ENCODE results near the gene TEX47. TPM values are rescaled to one million over a fixed set of nuclear protein-coding genes. Genes with fewer than 3 reads are reported as not detected.
A peak's percentile ranks its signal among the peaks of the same experiment; 100 is the strongest.

TEX47 gene
- total RNA-seq, 1 experiment from 2014 or later, result not detected

DNA sequence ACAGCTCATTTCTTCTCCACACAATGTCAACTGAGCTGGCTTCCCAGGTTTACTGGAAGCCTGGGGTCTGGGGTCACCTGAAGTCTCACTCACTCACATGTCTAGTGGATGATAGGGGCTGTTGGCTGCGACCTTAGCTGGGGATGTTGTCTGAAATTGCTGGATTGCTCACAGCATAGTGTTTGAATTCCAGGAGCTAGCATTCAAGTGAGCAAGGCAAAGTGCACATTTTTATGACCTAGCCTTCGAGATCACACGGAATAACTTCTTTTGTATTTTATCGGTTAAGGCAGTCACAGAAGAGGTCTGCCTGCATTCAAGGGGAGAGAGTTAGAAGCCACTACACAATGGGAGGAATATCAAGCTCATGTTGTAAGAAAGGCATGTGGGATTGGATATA, 3.6 kb downstream of the TEX47 start:
- Histone ChIP-seq H3K4me3 (ENCODE audit: low read length) (no peak overlapping the region), H3K36me3 (ENCODE audit: low read depth, low read length) (no peaks in the 10 kb centered on the region), H3K4me1 (ENCODE audit: insufficient read depth, low read length) (no peaks in the 10 kb centered on the region), H3K9ac (ENCODE audit: low read length) (no peak overlapping the region), H3K4me2 (ENCODE audit: low read length) (no peak overlapping the region), H3K9me2 (replicated peaks; ENCODE audit: low read length) (no peaks in the 10 kb centered on the region), H3K27ac (ENCODE audit: low read length) (no peak overlapping the region), H3K9me3 (ENCODE audit: low read length) (no peaks in the 10 kb centered on the region), H3F3A (ENCODE audit: low read length, unreplicated experiment) (no peaks in the 10 kb centered on the region), H3K79me2 (ENCODE audit: low read length) (no peaks in the 10 kb centered on the region), H4K20me1 (ENCODE audit: low read length) (no peaks in the 10 kb centered on the region), H3K27me3 (ENCODE audit: low read length) (no peaks in the 10 kb centered on the region), H2AFZ (ENCODE audit: low read length) (no peak overlapping the region)
- ATAC-seq (no peak), DNase-seq (no peak)
- ChIA-PET CTCF (no interaction called here), POLR2A (ENCODE audit: unreplicated experiment) (no interaction called here)
- intact Hi-C loops (cut with micrococcal nuclease), result no loop called here
- TF ChIP-seq EZH2phosphoT487 (IDR thresholded peaks at IDR 0.05; ENCODE audit: borderline replicate concordance, low read length) (no peak), EZH2 (IDR thresholded peaks at IDR 0.05; ENCODE audit: low read length, unreplicated experiment) (no peak)
- TF ChIP-seq, protein P1, sequence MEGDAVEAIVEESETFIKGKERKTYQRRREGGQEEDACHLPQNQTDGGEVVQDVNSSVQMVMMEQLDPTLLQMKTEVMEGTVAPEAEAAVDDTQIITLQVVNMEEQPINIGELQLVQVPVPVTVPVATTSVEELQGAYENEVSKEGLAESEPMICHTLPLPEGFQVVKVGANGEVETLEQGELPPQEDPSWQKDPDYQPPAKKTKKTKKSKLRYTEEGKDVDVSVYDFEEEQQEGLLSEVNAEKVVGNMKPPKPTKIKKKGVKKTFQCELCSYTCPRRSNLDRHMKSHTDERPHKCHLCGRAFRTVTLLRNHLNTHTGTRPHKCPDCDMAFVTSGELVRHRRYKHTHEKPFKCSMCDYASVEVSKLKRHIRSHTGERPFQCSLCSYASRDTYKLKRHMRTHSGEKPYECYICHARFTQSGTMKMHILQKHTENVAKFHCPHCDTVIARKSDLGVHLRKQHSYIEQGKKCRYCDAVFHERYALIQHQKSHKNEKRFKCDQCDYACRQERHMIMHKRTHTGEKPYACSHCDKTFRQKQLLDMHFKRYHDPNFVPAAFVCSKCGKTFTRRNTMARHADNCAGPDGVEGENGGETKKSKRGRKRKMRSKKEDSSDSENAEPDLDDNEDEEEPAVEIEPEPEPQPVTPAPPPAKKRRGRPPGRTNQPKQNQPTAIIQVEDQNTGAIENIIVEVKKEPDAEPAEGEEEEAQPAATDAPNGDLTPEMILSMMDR (conservative IDR thresholded peaks at IDR 0.05; ENCODE audit: low read depth, low read length), result no peak
- BruUV-seq (replicated peaks), result no TSS peak

DNA sequence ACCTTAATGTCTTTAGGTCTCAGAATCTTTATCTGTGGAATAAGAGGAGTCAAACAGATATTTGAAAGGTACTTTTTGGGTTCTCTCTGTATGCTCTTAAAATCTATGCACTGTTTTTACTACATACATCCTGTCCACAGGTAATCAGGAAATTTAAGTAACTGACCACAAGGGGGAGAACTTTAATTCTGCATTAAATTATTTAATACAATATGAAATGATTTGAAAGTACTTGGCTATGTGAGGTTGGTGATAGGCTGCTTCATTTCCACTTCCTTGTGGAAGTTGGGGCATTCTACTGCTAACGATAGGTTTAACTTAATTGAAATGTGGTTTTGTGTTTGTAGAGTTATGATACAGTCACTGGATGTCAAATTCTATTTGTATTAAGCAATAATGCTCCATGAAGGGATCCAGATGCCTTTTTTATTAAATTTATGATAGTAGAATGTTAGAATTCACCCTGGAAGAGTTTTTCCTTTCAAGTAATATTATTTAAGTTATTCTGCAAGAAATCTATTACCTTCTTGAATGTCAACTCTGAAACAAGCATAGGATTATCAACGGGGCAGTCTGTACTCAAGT, 6.0 kb downstream of the TEX47 start:
- H3K4me2 ChIP-seq (ENCODE audit: low read length), result no peak overlapping the region
- intact Hi-C loops (cut with micrococcal nuclease), result loop anchor here (2.0 kb wide), 1 partner anchor 833 kb away; no protein-coding TSS in a partner anchor
- H3K9me3 ChIP-seq (ENCODE audit: low read length), result no peaks in the 10 kb centered on the region
- H3K4me1 ChIP-seq (ENCODE audit: insufficient read depth, low read length), result no peaks in the 10 kb centered on the region
- H3K79me2 ChIP-seq (ENCODE audit: low read length), result no peaks in the 10 kb centered on the region
- ATAC-seq (peak; percentile 71), DNase-seq (peak; percentile 60)
- no peak overlapping the region for H2AFZ ChIP-seq (ENCODE audit: low read length)
- H4K20me1 ChIP-seq (ENCODE audit: low read length), result no peaks in the 10 kb centered on the region
- no peak overlapping the region for H3K4me3 ChIP-seq (ENCODE audit: low read length)
- H3K9me2 ChIP-seq (replicated peaks; ENCODE audit: low read length), result no peaks in the 10 kb centered on the region
- no peak for TF ChIP-seq EZH2phosphoT487 (IDR thresholded peaks at IDR 0.05; ENCODE audit: borderline replicate concordance, low read length)
- TF ChIP-seq, protein P1 (conservative IDR thresholded peaks at IDR 0.05; ENCODE audit: low read depth, low read length), result peak; percentile 67
- BruUV-seq (replicated peaks), result no TSS peak
- ChIA-PET CTCF (interaction anchor here (0.5 kb wide), 1 partner anchor 390 kb away, joined by 4 read pairs; no protein-coding TSS in a partner anchor), POLR2A (ENCODE audit: unreplicated experiment) (no interaction called here)
- no peak overlapping the region for H3K27ac ChIP-seq (ENCODE audit: low read length)
- no peak overlapping the region for H3K9ac ChIP-seq (ENCODE audit: low read length)
- H3F3A ChIP-seq (ENCODE audit: low read length, unreplicated experiment), result no peaks in the 10 kb centered on the region
- no peaks in the 10 kb centered on the region for H3K27me3 ChIP-seq (ENCODE audit: low read length)
- H3K36me3 ChIP-seq (ENCODE audit: low read depth, low read length), result no peaks in the 10 kb centered on the region

DNA sequence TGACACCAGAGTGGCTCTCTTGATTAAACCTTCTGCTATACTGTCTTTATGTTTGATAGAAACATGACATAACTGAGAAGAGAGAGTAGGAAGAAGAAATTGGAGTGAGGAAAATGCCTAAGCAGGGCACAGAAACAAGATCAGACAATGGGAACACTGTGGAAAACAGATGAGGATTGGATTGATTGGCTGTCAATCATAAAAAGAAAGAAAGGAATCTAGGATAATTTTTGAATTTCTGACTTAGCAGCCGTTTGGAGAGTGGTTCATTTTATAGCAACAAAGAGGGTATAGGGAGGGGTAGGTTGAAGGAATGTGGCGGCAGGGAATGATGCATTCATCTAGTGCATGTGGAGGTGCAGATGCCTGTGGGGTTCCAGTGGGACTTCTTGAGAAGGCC, 7.8 kb downstream of the TEX47 start:
- no TSS peak for BruUV-seq (replicated peaks)
- Histone ChIP-seq H3K4me1 (ENCODE audit: insufficient read depth, low read length) (no peaks in the 10 kb centered on the region), H3K9me2 (replicated peaks; ENCODE audit: low read length) (no peaks in the 10 kb centered on the region), H4K20me1 (ENCODE audit: low read length) (no peaks in the 10 kb centered on the region), H3K9ac (ENCODE audit: low read length) (no peak overlapping the region), H3K27ac (ENCODE audit: low read length) (no peak overlapping the region), H3K4me2 (ENCODE audit: low read length) (no peak overlapping the region), H3K9me3 (ENCODE audit: low read length) (no peaks in the 10 kb centered on the region), H2AFZ (ENCODE audit: low read length) (no peak overlapping the region), H3K79me2 (ENCODE audit: low read length) (no peaks in the 10 kb centered on the region), H3K27me3 (ENCODE audit: low read length) (no peaks in the 10 kb centered on the region), H3K36me3 (ENCODE audit: low read depth, low read length) (no peaks in the 10 kb centered on the region), H3K4me3 (ENCODE audit: low read length) (no peak overlapping the region), H3F3A (ENCODE audit: low read length, unreplicated experiment) (no peaks in the 10 kb centered on the region)
- TF ChIP-seq EZH2 (IDR thresholded peaks at IDR 0.05; ENCODE audit: low read length, unreplicated experiment), result no peak
- TF ChIP-seq, protein P1 (conservative IDR thresholded peaks at IDR 0.05; ENCODE audit: low read depth, low read length), result no peak
- TF ChIP-seq EZH2phosphoT487 (IDR thresholded peaks at IDR 0.05; ENCODE audit: borderline replicate concordance, low read length), result no peak
- CTCF ChIA-PET, result no interaction called here
- no peak for DNase-seq
- POLR2A ChIA-PET (ENCODE audit: unreplicated experiment), result no interaction called here
- ATAC-seq, result no peak
- intact Hi-C loops (cut with micrococcal nuclease), result loop anchor here (2.0 kb wide), 1 partner anchor 835 kb away; no protein-coding TSS in a partner anchor
